IMR-90 (cell line): ENCODE results near the gene ZCCHC24.

Source experiments
- CEBPB ChIP-seq: IDR thresholded peaks from 2 replicates; pipeline ENCODE4 v1.6.1; 2012; ENCODE audit warnings: low read depth, low read length, improper control_type of control experiment
- CHD1 ChIP-seq: IDR thresholded peaks from 2 replicates; pipeline ENCODE4 v1.6.1; 2012; ENCODE audit warnings: low read depth, low read length, improper control_type of control experiment
- FOS ChIP-seq: fragments of 150-350 bp; IDR thresholded peaks from 2 replicates; pipeline ENCODE4 v1.6.1; 2016; ENCODE audit warnings: low read depth, low read length
- MAFK ChIP-seq: IDR thresholded peaks from 2 replicates; pipeline ENCODE4 v1.6.1; 2012; ENCODE audit warnings: low read depth, low read length, improper control_type of control experiment
- MAZ ChIP-seq: IDR thresholded peaks from 2 replicates; pipeline ENCODE4 v1.6.1; 2012; ENCODE audit warnings: low read depth, mild to moderate bottlenecking, low read length, improper control_type of control experiment, moderate library complexity, borderline replicate concordance
- MXI1 ChIP-seq: IDR thresholded peaks from 2 replicates; pipeline ENCODE4 v1.6.1; 2012; ENCODE audit warnings: low read depth, mild to moderate bottlenecking, low read length, moderate library complexity, borderline replicate concordance
- NFE2L2 ChIP-seq: fragments of 150-350 bp; IDR thresholded peaks from 2 replicates; pipeline ENCODE4 v1.6.1; 2016; ENCODE audit warnings: low read depth, mild to moderate bottlenecking, low read length
- POLR2A ChIP-seq: IDR thresholded peaks from 2 replicates; pipeline ENCODE4 v1.6.1; 2012; ENCODE audit warnings: mild to moderate bottlenecking, low read depth, low read length
- RAD21 ChIP-seq: IDR thresholded peaks from 2 replicates; pipeline ENCODE4 v1.6.1; 2012; ENCODE audit warnings: low read length, improper control_type of control experiment
- RCOR1 ChIP-seq: IDR thresholded peaks from 2 replicates; pipeline ENCODE4 v1.6.1; 2012; ENCODE audit warnings: mild to moderate bottlenecking, low read length, improper control_type of control experiment; ENCODE audit not compliant: insufficient replicate concordance
- RFX5 ChIP-seq: IDR thresholded peaks from 2 replicates; pipeline ENCODE4 v1.8.0; 2012; ENCODE audit warnings: low read depth, mild to moderate bottlenecking, low read length, moderate library complexity
- TF ChIP-seq, protein P1 (sequence below): conservative IDR thresholded peaks from 2 replicates; pipeline ENCODE4 v1.5.1; 2012; ENCODE audit warnings: mild to moderate bottlenecking, low read depth, low read length, improper control_type of control experiment
- TF ChIP-seq, protein P2 (sequence below): fragments of 150-350 bp; IDR thresholded peaks from 2 replicates; pipeline ENCODE4 v1.6.1; 2017; ENCODE audit warnings: mild to moderate bottlenecking, antibody characterized with exemption, low read length, low read depth
- TF ChIP-seq, protein P3 (sequence below): fragments of 150-350 bp; IDR thresholded peaks from 2 replicates; pipeline ENCODE4 v1.6.1; 2016; ENCODE audit warnings: low read depth, mild to moderate bottlenecking, low read length, moderate library complexity, borderline replicate concordance

DNA sequence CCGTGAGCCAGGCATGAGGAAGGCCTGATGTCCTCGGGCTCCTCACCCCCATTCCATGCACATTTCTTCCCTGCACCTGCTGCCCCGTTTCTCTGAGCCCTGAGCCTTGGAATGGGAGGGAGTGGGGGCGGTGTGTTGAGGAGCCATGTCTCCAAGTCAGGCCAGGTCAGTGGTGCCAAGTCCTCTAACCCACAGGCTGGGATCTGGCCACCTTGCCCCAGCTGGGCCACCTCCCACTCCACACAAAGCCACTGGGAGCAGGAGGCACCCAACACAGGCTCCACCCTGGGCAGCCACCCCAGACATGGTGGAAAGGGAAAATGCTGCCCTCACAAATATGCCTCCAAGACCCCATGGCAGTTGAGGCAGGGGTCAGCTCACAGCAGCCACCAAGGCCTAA lies 27.7 kb downstream of the ZCCHC24 start:
- TF ChIP-seq POLR2A (no peak), RFX5 (no peak), RCOR1 (no peak), MAZ (no peak), CHD1 (no peak), MAFK (no peak), CEBPB (no peak), MXI1 (no peak), NFE2L2 (no peak), RAD21 (no peak), FOS (no peak)
- TF ChIP-seq, protein P1, sequence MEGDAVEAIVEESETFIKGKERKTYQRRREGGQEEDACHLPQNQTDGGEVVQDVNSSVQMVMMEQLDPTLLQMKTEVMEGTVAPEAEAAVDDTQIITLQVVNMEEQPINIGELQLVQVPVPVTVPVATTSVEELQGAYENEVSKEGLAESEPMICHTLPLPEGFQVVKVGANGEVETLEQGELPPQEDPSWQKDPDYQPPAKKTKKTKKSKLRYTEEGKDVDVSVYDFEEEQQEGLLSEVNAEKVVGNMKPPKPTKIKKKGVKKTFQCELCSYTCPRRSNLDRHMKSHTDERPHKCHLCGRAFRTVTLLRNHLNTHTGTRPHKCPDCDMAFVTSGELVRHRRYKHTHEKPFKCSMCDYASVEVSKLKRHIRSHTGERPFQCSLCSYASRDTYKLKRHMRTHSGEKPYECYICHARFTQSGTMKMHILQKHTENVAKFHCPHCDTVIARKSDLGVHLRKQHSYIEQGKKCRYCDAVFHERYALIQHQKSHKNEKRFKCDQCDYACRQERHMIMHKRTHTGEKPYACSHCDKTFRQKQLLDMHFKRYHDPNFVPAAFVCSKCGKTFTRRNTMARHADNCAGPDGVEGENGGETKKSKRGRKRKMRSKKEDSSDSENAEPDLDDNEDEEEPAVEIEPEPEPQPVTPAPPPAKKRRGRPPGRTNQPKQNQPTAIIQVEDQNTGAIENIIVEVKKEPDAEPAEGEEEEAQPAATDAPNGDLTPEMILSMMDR = no peak
- TF ChIP-seq, protein P2, sequence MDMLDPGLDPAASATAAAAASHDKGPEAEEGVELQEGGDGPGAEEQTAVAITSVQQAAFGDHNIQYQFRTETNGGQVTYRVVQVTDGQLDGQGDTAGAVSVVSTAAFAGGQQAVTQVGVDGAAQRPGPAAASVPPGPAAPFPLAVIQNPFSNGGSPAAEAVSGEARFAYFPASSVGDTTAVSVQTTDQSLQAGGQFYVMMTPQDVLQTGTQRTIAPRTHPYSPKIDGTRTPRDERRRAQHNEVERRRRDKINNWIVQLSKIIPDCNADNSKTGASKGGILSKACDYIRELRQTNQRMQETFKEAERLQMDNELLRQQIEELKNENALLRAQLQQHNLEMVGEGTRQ = no peak
- TF ChIP-seq, protein P3, sequence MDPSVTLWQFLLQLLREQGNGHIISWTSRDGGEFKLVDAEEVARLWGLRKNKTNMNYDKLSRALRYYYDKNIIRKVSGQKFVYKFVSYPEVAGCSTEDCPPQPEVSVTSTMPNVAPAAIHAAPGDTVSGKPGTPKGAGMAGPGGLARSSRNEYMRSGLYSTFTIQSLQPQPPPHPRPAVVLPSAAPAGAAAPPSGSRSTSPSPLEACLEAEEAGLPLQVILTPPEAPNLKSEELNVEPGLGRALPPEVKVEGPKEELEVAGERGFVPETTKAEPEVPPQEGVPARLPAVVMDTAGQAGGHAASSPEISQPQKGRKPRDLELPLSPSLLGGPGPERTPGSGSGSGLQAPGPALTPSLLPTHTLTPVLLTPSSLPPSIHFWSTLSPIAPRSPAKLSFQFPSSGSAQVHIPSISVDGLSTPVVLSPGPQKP = no peak
